Measurements from ENCODE around the gene KLF13.
A peak's percentile ranks its signal among the peaks of the same experiment; 100 is the strongest.

Gene KLF13

GRCh38 chr15:31327669-31328427 lies 1.2 kb downstream of the KLF13 start:
- DNase-seq (ENCODE audit: low spot score) = peak; percentile 75
- TF ChIP-seq CTCF (IDR thresholded peaks at IDR 0.05; ENCODE audit: extremely low read depth, insufficient read depth, missing control alignments) = no peak
- in situ Hi-C loops (cut with MboI; ENCODE audit: low pct_unique_long_range_greater_than_20kb, low sequenced_read_pairs, unreplicated experiment) = loop anchor here (10.0 kb wide), 1 partner anchor 103 kb away; no protein-coding TSS in a partner anchor

- peak; percentile 79 for DNase-seq (ENCODE audit: low spot score)
- in situ Hi-C loops (cut with MboI; ENCODE audit: low pct_unique_long_range_greater_than_20kb, low sequenced_read_pairs, unreplicated experiment) = loop anchor here (10.0 kb wide), 1 partner anchor 104 kb away; no protein-coding TSS in a partner anchor
- no peak for TF ChIP-seq CTCF (IDR thresholded peaks at IDR 0.05; ENCODE audit: extremely low read depth, insufficient read depth, missing control alignments)
These were observed 1.9 kb downstream of the KLF13 start for GRCh38 chr15:31328428-31328968.

GRCh38 chr15:31328969-31329639 lies 2.5 kb downstream of the KLF13 start:
- in situ Hi-C loops (cut with MboI; ENCODE audit: low pct_unique_long_range_greater_than_20kb, low sequenced_read_pairs, unreplicated experiment) = loop anchor here (10.0 kb wide), 1 partner anchor 104 kb away; no protein-coding TSS in a partner anchor
- no peak for TF ChIP-seq CTCF (IDR thresholded peaks at IDR 0.05; ENCODE audit: extremely low read depth, insufficient read depth, missing control alignments)
- DNase-seq (ENCODE audit: low spot score) = peak; percentile 62

- in situ Hi-C loops (cut with MboI; ENCODE audit: low pct_unique_long_range_greater_than_20kb, low sequenced_read_pairs, unreplicated experiment) = loop anchor here (10.0 kb wide), 1 partner anchor 105 kb away; no protein-coding TSS in a partner anchor
- DNase-seq (ENCODE audit: low spot score) = no peak
- TF ChIP-seq CTCF (IDR thresholded peaks at IDR 0.05; ENCODE audit: extremely low read depth, insufficient read depth, missing control alignments) = no peak
These were observed 3.0 kb downstream of the KLF13 start for GRCh38 chr15:31329640-31330010.

- DNase-seq (ENCODE audit: low spot score) = no peak
- no peak for TF ChIP-seq CTCF (IDR thresholded peaks at IDR 0.05; ENCODE audit: extremely low read depth, insufficient read depth, missing control alignments)
These were observed 3.6 kb downstream of the KLF13 start for GRCh38 chr15:31330111-31330785.

GRCh38 chr15:31330836-31331235 lies 4.2 kb downstream of the KLF13 start:
- TF ChIP-seq CTCF (IDR thresholded peaks at IDR 0.05; ENCODE audit: extremely low read depth, insufficient read depth, missing control alignments) = no peak
- DNase-seq (ENCODE audit: low spot score) = no peak

More at GRCh38 chr15:31330111-31330785, 3.6 kb downstream of the KLF13 start:
- in situ Hi-C loops (cut with MboI; ENCODE audit: low pct_unique_long_range_greater_than_20kb, low sequenced_read_pairs, unreplicated experiment) = no loop called here

More at GRCh38 chr15:31330836-31331235, 4.2 kb downstream of the KLF13 start:
- in situ Hi-C loops (cut with MboI; ENCODE audit: low pct_unique_long_range_greater_than_20kb, low sequenced_read_pairs, unreplicated experiment) = no loop called here

All from GM13977 (cell line).